Fibroblast of skin of right quadriceps (primary cell): ENCODE results near the gene HAVCR1.
"Not testable (repeated sequence)": the region's sequence is repeated elsewhere in the genome, so short reads cannot be mapped to it uniquely, and the experiment has no call there.

Experiments used
- DNase-seq: peaks from one replicate; pipeline ENCODE4 v3.0.0-alpha.2; 2013

The HAVCR1 gene

GRCh38 chr5:157047898-157048297 lies 11.0 kb downstream of the HAVCR1 start:
- no peak for DNase-seq

- not testable (repeated sequence) for DNase-seq
These were observed 11.9 kb downstream of the HAVCR1 start for GRCh38 chr5:157047016-157047415.

DNA sequence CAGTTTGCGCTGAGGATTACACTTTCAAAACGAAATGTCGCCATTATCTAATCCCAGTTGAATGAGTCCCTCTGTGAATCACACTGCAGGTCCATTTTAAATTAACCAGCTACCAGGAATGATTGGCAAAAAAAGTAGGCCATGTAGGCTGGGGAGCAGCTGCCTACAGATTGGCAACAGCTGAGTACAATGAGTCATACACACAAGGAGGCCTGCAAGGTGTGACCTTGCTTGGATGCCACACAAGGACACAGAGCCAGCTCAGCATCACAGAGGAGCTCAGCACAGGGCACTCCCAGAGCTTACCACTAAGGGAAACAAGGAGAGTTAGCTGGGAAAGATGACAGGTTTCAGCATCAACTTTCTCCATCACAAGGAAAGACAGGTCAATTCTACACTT lies 12.9 kb downstream of the HAVCR1 start:
- no peak for DNase-seq

DNA sequence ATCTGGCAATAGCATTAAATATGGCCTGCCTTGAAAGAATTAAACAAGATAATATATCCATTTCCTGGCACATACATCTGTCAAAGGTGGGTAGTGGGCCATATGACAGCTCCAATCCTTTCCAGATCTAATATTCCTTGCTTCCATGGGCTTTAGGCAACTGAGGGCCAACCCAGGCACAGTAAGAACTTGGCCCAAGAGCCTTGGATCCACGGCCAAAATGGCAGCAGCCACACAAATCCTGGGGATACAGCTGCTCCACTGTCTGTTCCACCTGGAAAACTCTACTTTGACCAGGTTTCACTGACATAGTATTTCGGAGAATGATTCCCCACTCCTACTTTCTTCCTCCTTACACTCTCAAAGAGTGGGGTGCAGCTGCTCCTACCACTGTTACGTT lies 13.3 kb downstream of the HAVCR1 start:
- no peak for DNase-seq

DNA sequence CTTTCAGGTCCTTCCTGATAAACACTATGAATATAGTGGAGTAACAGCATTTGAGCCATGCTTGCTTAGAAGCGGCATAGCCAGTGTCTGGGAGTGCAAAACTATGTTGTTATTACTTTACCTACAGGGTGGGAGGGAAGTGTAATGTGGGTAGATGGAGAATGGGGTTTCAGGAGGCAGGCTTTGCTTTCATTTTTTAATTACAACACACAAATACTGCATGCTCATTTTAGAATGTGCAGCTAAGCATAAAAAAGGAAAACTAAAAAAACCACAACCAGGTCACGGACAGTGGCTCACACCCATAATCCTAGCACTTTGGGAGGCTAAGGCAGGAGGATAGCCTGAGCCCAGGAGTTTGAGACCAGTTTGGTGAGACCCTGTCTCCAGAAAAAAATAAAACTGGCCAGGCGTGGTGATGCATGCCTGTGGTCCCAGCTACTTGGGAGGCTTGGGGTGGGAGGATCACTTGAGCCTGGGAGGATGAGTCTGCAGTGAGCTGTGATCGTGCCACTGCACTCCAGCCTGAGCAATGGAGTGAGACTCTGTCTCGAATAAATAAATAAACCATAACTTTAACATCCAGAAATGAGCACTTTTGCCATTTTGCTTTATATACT lies 20.2 kb downstream of the HAVCR1 start:
- no peak for DNase-seq

- not testable (repeated sequence) for DNase-seq
These were observed 24.5 kb downstream of the HAVCR1 start for GRCh38 chr5:157034106-157035072.

- DNase-seq, result no peak
These were observed 25.8 kb downstream of the HAVCR1 start for GRCh38 chr5:157033071-157033583.

- DNase-seq, result no peak
These were observed 28.2 kb downstream of the HAVCR1 start for GRCh38 chr5:157030692-157031091.

- no peak for DNase-seq
These were observed 29.5 kb downstream of the HAVCR1 start for GRCh38 chr5:157029457-157029856.

DNA sequence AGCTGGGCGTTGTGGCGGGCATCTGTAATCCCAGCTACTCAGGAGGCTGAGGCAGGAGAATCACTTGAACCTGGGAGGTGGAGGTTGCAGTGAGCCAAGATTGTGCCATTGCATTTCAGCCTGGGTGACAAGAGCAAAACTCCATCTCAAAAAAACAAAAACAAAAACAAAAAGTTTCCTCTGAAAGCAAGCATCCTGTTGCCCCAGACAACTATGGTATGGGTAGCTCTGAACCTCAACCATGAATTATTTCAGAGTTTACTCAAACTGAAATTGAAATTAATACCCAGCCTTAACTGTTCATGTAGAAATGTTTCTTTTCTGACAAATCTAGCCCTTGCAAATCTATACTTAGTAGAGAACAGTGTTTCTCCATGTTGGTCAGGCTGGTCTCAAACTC lies 31.3 kb downstream of the HAVCR1 start:
- DNase-seq, result not testable (repeated sequence)

GRCh38 chr5:157026789-157027424 lies 32.0 kb downstream of the HAVCR1 start:
- no peak for DNase-seq

DNA sequence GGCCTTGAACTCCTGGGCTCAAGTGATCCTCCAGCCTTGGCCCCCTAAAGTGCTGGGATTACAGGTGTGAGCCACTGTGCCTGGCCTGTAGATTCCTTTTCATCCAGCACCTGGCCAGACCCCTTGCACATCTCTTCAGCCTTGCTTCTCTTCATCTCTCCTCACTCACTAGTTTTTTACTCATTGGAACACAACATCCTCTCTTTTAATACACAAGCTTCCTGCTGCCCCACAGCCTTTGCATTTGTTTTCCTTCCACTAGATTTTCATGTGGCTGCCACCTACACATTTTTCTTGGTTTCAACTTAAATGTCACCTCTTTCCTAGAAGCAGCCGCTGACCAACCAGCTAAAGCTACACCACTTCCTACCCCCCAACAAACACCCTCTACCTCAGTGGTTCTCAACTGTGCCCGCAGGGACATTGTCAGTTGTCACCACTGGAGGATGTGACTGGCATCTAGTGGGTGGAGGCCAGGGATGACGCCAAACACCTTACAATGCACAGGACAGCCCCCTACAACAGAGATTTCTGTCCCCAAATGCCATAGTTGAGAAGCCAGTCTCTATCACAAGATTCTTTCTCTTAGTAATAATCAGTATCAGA lies 33.7 kb downstream of the HAVCR1 start:
- DNase-seq, result no peak

DNA sequence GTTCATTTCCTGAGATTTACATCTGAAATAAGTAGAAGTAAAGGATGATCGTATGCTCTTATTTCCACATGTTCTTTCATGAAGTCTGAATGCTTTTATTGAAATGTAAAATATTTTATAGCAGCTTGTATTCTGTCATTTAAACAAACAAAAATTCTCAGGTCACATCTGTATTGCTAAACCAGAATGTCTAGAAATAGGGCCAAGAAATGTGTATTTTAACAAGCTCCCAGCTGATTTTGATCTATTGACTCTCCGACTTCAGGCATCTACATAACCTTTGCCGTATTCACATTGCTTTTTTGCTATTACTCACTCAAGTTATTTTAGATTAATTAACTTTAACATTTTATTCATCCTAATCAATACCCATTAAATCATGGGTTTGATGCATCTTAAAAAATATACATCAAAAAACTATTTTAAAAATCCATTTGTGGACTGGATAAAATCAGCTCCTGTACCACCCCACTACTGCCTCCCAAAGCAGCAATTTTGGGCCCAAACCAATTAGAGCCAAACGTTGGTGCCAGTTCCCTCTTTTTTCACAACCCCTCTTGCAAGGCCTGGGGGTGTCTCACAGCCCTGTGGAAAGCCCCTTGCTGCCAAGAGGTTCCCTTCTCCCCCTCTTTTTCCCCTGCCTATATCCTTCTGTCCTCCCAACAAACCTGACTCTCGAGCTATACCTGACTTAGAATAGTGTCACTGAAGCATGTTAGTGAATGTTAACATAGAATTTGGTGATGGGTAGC lies 34.5 kb downstream of the HAVCR1 start:
- no peak for DNase-seq

DNA sequence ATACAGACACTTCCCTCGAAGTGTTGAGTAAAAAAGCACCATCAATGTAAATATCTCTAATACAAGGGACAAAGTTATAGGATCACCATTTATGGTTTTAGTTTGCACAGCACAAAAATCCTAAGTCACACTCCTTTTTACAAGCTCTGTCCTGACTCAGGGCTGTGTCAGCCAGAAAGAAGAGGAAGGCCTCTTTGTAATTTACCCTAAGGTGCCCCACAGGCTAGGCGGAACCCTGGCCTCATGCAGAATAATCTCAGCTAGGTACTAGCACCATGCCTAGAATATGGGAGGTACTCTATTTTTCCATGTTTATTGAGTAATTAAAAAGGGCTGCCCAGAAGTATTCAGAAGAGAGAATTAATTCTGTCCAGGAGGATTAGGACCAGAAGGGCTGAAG lies 36.9 kb downstream of the HAVCR1 start:
- no peak for DNase-seq

DNA sequence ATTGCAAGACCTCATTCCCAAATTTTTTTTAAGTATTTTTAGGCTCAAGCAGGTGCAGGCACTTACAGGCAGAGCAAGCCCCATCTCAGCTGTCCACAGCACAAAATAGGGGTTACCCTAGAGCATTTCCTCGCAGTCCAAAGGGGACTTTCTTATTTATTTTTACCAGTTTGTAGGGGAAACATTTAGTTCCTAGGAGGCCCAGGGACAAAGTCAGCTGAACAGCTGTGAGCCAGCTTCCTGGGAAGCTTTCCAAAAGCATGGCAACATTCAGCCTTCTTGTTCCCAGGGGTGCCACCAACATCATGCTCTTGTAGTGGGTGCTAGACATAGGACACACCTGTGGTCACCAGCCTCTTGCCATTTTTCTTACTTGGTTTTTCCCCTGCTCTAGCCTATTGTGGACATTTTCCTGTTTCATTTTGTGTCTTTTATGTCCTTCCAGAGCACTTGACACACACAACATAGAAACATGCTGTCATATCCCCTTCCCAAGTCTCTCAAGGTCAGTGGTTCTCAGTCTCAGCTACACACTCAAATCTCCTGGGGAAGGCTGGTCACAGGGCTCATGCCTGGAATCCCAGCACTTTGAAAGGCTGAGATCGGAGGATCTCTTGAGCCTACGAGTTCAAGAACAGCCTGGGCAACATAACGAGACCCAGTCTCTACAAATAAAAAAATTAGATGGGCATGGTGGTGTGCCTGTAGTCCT lies 38.2 kb downstream of the HAVCR1 start:
- DNase-seq, result no peak

DNA sequence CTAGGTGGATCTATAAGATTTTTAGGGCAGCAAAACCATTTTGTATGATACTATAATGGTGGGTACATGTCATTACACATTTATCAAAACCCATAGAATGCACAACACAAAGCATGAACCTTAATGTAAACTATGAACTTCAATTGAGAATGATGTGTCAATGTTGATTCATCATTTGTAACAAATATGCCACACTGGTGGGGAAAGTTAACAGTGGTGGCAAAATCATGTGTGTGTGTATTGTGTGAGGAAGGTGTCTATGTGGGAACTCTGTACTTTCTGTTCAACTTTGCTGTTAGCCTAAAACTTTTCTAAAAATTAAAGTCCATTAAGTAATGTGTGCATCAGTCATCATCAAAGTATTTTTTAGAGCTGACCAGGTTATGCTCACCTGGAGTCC lies 38.9 kb downstream of the HAVCR1 start:
- no peak for DNase-seq

DNA sequence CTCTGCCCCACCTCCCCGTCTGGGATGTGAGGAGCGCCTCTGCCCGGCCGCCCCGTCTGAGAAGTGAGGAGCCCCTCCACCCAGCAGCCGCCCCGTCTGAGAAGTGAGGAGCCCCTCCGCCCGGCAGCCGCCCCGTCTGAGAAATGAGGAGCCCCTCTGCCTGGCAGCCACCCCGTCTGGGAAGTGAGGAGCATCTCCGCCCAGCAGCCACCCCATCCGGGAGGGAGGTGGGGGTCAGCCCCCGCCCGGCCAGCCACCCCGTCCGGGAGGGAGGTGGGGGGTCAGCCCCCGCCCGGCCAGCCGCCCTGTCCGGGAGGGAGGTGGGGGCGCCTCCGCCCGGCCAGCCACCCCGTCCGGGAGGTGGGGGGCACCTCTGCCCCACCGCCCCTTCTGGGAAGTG lies 44.8 kb downstream of the HAVCR1 start:
- not testable (repeated sequence) for DNase-seq

DNA sequence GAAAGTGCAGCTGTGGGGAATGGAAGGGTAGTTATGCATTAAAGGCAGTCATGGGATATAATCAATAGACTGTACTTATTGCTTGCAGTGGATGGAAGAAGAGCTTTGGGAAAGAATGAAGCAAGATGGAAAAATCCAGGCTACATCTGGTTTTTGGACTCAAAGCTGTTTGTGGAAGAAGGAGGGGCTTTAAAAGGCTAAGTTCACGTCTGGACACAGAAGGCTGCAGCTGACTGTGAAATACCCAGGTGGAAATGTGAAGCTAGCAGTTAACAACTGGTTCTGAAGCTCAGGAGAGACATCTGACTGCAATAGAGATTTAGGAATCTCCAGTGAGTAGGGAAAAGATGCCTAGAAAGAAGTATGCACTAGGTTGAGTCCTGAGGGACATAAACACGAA lies 52.7 kb downstream of the HAVCR1 start:
- DNase-seq, result no peak

GRCh38 chr5:157004893-157005551 lies 53.9 kb downstream of the HAVCR1 start:
- peak; percentile 47 for DNase-seq

GRCh38 chr5:156991714-156992113 lies 67.2 kb downstream of the HAVCR1 start:
- no peak for DNase-seq

- no peak for DNase-seq
These were observed 74.9 kb downstream of the HAVCR1 start for GRCh38 chr5:156984064-156984463.
